GM12873 (cell line): ENCODE data around the gene KTN1.

Experiments
- TF ChIP-seq, protein P1 (sequence below): IDR thresholded peaks from 2 replicates; pipeline ENCODE4 v1.5.1; 2012; ENCODE audit warnings: low read depth, mild to moderate bottlenecking, moderate library complexity, low read length, control low read depth; ENCODE audit not compliant: insufficient read depth; ENCODE audit errors: missing control alignments

KTN1 gene

DNA sequence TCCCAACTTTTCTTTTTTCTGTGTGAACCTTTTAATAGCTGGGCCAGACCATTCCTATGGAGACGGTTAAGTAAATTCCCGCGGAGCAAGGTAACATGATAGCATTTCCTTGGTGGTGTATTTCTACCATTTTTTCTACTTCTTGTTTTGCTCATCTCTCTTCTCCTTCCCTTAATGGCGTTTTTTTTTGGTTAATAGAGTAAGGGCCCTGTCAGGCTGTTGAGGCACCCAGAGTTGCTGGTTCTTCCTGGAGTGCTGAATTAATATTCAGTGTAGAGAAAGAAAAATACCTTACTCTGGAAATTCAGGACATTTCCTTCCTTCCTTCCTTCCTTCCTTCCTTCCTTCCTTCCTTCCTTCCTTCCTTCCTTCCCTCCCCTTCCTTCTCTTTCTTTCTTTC, 137.6 kb downstream of the KTN1 start:
- TF ChIP-seq, protein P1, sequence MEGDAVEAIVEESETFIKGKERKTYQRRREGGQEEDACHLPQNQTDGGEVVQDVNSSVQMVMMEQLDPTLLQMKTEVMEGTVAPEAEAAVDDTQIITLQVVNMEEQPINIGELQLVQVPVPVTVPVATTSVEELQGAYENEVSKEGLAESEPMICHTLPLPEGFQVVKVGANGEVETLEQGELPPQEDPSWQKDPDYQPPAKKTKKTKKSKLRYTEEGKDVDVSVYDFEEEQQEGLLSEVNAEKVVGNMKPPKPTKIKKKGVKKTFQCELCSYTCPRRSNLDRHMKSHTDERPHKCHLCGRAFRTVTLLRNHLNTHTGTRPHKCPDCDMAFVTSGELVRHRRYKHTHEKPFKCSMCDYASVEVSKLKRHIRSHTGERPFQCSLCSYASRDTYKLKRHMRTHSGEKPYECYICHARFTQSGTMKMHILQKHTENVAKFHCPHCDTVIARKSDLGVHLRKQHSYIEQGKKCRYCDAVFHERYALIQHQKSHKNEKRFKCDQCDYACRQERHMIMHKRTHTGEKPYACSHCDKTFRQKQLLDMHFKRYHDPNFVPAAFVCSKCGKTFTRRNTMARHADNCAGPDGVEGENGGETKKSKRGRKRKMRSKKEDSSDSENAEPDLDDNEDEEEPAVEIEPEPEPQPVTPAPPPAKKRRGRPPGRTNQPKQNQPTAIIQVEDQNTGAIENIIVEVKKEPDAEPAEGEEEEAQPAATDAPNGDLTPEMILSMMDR = no peak

- TF ChIP-seq, protein P1 = no peak
Measured at GRCh38 chr14:55718551-55718950, 138.5 kb downstream of the KTN1 start.

- TF ChIP-seq, protein P1 = no peak
Measured at GRCh38 chr14:55720796-55721195, 140.8 kb downstream of the KTN1 start.

GRCh38 chr14:55721353-55721752, 141.3 kb downstream of the KTN1 start:
- TF ChIP-seq, protein P1 = no peak

GRCh38 chr14:55722054-55722453, 142.0 kb downstream of the KTN1 start:
- TF ChIP-seq, protein P1 = no peak

DNA sequence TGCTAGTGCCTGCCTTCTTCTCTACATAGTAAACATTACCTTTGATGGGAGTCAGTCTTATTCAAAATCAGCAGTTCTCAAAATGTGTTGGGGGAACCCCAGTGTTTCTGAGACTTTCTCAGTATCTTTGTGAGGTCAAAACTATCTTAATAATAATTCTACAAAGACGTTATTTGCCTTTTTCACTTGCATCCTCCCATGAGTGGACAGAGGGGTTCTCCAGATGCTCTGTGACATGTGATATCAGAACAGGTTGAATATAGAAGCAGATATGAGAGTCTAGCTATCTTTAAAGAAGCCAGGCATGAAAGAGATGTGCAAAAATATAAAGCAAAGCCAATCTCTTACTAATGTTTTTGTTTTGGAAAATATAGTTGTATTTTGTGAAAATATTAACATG, 144.7 kb downstream of the KTN1 start:
- TF ChIP-seq, protein P1 = no peak

DNA sequence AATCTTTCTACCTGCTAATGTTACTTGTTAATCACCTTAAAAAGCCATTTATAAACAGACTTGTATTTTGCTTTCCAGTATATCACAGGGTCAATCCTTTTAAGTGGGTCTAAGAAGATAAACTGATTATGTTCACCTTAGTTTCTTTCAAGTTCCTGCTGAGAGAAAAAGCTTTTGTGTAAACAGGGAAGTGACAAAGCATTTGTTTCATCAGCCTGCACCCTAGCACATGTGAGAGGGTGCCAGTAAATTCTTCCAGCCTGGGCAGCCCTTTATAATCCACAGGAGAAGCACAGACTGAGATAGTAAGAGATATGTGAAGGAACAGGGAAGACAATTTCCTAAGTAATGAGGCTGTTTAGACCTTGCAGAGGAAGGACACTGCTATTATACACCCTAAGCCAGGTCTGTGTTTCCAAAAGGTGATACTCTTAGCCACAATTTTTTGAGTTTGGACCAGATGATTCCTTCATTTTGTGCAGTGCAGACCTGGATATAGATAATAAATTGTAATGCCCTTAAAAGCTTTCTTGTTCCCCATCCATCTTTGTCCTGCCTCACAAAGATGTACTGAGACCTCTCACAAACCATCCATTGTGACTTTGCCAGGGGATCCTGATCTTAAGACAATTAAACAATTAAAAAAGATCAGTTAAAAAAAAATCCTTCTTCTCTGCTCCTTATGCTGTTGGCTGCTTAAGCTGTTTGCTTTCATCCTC, 150.7 kb downstream of the KTN1 start:
- TF ChIP-seq, protein P1 = no peak
